ENCODE results near the gene NDUFS2.
"Not testable (repeated sequence)": the region's sequence is repeated elsewhere in the genome, so short reads cannot be mapped to it uniquely, and the experiment has no call there.

DNA sequence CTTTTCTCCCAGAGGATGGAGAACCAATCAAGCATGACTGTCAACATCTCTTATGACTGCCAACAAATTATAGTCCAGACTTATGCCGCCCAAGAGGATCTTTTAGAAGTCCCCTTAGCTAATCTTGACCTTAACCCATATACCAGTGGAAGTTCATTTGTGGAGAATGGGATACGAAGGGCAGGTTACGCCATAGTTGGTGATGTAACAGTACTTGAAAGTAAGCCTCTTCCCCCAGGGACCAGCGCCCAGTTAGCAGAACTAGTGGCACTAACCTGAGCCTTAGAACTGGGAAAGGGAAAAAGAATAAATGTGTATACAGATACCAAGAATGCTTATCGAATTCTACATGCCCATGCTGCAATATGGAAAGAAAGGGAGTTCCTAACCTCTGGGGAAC lies 53.1 kb downstream of the NDUFS2 start:
- TF ChIP-seq, protein P1, sequence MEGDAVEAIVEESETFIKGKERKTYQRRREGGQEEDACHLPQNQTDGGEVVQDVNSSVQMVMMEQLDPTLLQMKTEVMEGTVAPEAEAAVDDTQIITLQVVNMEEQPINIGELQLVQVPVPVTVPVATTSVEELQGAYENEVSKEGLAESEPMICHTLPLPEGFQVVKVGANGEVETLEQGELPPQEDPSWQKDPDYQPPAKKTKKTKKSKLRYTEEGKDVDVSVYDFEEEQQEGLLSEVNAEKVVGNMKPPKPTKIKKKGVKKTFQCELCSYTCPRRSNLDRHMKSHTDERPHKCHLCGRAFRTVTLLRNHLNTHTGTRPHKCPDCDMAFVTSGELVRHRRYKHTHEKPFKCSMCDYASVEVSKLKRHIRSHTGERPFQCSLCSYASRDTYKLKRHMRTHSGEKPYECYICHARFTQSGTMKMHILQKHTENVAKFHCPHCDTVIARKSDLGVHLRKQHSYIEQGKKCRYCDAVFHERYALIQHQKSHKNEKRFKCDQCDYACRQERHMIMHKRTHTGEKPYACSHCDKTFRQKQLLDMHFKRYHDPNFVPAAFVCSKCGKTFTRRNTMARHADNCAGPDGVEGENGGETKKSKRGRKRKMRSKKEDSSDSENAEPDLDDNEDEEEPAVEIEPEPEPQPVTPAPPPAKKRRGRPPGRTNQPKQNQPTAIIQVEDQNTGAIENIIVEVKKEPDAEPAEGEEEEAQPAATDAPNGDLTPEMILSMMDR (conservative IDR thresholded peaks at IDR 0.05; ENCODE audit: low read length) = not testable (repeated sequence)
- not testable (repeated sequence) for TF ChIP-seq EZH2phosphoT487 (IDR thresholded peaks at IDR 0.05; ENCODE audit: borderline replicate concordance)
